ENCODE data around the gene MGME1. TPM values are rescaled to one million over a fixed set of nuclear protein-coding genes. Genes with fewer than 3 reads are reported as not detected.
A peak's percentile ranks its signal among the peaks of the same experiment; 100 is the strongest.

The MGME1 gene
- total RNA-seq, 2 donors from 2014 or later: 31.9 to 33.9 TPM

DNA sequence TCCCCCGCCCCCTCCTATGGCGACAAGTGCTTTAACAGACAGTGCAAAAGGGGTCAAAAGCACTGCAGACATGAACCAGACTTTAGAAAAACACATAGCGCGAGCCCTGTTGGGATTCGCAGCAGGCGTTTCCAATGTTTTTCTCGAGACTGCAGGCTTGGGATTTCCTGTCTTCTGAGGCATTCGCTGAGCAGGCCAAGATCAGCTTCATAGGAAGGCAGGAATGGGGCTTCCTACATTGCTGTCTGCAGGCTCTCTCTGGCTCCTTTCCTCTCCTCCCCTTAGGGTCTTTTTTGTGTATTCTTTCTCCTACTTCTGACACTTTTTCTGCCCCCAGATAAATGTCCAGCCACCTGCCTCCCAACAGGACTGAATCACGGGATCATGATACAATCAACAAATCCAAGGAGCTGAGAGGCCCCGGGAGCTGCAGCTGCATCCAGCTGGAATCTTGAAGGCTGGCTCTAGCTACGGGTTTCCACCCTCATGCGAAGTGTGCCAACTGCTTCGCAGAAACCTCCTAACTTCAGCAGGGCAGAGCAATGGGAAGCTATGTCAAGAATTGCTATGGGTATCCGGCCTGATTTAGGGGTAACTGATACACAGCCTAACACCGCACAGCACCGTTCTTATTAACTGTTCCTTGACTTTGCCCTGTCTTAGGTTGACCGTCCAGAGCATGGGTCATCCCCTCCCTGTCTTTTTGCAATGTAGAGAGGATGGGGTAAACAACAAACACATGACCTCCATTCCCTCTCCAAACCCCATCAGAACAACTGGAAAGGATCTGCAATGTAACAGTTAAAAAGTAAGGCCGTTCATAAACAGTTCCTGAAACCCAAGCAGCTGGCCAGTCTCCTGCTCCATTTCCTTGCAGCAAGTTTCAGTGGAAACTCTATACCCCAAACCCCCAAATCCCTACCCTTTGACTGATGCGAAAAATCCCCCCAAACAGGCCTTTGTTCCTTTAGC lies 31.8 kb upstream of the MGME1 start:
- H3K36me3 Mint-ChIP-seq: peaks cover 0 to 8% of the 10 kb centered on the region in 2 donors
- H3K27ac Mint-ChIP-seq: no peak overlapping the region
- H3K9me3 Mint-ChIP-seq: no peaks in the 10 kb centered on the region
- DNase-seq (ENCODE audit: low spot score in 2 of 2) (no peak), ATAC-seq (no peak)

DNA sequence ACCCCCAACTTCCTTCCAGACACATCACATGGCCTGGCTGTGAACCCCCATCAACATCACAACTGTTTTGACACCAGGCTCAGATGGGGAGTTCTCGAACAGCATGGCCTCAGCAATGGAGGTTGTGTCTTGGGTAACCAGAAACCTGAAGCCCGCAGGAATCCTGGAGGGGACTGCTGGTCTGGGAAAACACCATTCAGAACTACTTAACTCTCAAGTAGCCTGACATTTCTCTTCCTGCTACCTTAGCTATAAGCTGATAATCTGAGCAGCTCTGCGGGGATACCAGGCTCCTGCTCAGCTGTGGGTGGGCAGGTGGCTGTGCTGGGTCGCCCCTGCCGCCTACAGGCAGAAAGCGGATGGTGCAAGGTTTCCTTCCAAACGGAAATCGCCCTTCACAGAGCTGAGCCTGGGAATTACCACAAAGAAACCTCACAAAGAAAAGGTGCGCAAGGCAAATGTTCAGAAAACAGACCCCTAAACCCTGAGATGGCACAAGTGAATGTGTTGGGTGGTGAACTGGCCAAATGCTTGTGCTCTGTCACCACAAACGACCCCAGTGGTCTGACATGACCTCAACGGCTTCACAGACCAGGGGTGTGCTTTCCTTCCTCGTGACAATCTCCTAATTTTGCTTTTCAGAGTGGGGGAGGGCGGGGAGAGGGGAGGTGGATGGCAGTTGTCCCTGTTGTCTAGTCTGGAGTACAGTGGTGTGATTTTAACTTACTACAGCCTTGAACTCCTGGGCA lies 29.8 kb upstream of the MGME1 start:
- H3K36me3 Mint-ChIP-seq: peaks cover 6 to 28% of the 10 kb centered on the region in 2 donors
- H3K27ac Mint-ChIP-seq: peak overlapping the region in 1 of 2 donors; percentile 89
- ATAC-seq (peak; percentile 79), DNase-seq (ENCODE audit: low spot score in 2 of 2) (peak in 1 of 2 donors; percentile 50)
- H3K9me3 Mint-ChIP-seq: no peaks in the 10 kb centered on the region

DNA sequence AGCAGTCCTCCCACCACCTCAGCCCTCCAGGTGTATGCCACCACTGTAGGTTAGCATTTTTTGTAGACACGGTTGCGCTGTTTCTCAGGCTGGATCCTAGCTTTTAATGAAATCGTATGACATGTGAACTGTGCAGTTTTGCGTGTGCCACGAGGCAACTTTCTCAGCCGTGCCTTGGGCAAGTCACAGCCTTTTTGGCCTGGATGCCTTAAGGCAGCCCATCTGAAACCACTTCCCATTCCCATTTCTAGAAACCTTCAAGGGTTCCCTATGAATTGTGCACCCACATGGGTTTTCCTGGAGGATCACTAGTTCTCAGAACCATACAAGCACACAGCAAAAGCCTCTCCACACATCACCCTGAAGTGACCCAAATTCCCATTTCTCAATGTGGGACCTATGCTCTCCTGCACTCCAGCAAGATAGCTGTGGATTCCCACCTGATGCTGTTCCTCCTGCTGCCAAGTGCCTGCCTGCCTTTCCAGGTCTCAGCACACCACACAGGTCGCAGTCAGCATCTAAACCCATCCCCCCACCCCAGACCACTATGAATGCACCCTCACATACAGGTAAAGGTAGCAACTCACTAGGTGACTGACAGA lies 29.1 kb upstream of the MGME1 start:
- DNase-seq (ENCODE audit: low spot score in 2 of 2) (no peak), ATAC-seq (peak; percentile 4 to 7)
- Mint-ChIP-seq H3K27ac (no peak overlapping the region), H3K9me3 (no peaks in the 10 kb centered on the region), H3K36me3 (peaks cover 8 to 31% of the 10 kb centered on the region in 2 donors)

DNA sequence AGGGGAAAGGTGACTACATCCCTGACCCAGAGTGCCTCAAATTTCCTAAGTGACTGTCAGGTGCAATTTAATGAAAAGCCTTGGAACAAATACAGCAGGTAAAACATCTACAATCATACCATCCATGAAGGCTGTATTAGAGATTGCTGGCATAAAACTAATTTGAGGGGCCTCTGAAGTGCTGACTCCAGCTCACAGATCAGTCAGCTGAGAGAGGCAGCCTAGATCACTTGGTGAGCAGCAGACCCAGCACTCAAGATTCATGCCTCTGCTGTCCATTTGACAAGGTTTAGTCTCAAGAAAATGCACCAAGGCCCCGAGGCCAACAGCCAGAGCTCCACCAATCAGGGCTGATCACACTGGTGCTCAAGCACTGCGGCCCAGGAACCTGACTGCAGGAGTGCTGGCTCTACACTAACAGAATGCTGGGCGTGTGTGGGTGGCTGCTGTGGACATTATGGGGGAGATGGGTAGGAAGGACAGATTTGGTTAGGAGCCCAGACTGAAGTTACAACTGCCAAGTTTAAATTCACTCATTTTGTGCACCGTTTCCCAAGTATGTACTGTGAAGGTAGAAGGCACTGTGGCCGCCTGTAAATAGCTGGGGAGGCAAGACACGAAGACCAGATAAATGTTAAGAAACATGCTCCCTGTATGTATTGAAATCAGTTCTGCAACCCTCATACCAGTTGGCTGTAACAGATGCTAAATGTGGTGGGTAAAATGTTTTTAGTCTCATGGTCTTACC lies 28.4 kb upstream of the MGME1 start:
- Mint-ChIP-seq H3K36me3 (peaks cover 13 to 38% of the 10 kb centered on the region in 2 donors), H3K9me3 (no peaks in the 10 kb centered on the region), H3K27ac (no peak overlapping the region)
- ATAC-seq (no peak), DNase-seq (ENCODE audit: low spot score in 2 of 2) (no peak)

DNA sequence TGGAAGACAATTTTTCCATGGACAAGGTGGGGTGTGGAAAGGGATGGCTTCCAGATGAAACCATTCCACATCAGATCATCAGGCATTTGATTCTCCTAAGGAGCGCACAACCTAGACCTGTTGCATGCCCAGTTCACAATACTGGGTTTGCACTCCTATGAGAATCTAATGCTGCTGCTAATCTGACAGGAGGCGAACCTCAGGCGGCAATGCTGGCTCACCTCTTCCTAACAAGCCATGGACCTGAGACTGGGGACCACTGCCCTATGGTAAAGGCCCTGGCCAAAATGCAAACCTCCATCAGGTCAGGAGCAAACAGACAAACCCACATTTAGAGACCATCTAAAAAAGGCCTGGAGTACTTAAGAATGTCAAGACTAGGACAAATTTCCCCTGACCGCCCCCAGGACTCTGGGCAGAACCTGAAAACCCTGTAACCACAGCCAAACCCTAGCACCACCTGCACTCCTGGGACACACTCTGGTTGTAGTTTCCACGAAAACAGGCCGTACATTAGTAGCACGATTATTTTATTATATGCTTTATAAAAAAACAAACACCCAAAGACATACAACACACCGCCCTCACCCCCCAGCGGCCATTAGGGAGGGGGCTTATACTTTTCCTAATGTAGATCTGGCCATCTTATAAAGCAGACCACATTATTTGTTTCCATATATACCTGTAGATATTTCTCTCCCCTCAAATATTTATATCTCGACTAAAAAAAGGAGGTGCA lies 27.6 kb upstream of the MGME1 start:
- no peaks in the 10 kb centered on the region for H3K9me3 Mint-ChIP-seq
- DNase-seq (ENCODE audit: low spot score in 2 of 2) (no peak), ATAC-seq (no peak)
- H3K36me3 Mint-ChIP-seq: peaks cover 13 to 43% of the 10 kb centered on the region in 2 donors
- H3K27ac Mint-ChIP-seq: no peak overlapping the region

DNA sequence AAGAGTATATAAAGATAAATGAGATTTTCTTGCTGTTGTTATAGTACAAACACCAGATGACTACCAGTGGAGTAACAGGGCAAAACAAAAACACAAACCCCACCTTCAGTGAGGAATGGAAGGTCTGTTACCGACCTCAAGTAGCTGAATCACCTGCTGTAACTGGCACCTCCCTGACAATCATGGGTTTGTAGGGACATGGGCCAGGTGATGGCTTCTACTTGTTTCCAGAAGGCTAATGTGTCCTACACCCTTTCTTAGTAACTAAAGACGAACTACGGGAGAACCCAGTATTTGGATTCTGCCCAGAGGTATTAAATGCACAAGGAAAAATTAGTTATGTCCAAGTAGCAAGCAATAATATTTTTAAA lies 27.0 kb upstream of the MGME1 start:
- ATAC-seq: no peak
- H3K27ac Mint-ChIP-seq: no peak overlapping the region
- peaks cover 13 to 49% of the 10 kb centered on the region in 2 donors for H3K36me3 Mint-ChIP-seq
- H3K9me3 Mint-ChIP-seq: no peaks in the 10 kb centered on the region
- DNase-seq (ENCODE audit: low spot score in 2 of 2): no peak

DNA sequence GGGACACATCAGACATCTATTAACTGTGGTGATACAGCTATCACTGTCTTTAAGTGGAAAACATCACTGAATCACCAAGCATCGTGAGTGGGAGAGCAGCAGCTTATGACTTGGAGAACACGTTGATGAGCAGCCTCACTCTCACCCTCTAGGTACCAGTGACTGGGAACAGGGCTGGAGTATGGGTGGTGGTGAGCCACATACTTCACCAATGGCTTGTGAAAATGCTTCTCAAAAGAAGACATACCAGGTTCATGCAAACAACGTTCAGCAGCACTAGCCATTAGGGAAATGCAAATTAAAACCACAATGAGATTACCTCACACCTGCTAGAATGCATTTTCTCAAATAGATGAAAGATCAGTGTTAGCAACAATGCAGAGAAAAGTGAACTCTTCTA lies 25.5 kb upstream of the MGME1 start:
- no peak for DNase-seq (ENCODE audit: low spot score in 2 of 2)
- Mint-ChIP-seq H3K9me3 (no peaks in the 10 kb centered on the region), H3K36me3 (peaks cover 14 to 57% of the 10 kb centered on the region in 2 donors), H3K27ac (no peak overlapping the region)
- no peak for ATAC-seq

DNA sequence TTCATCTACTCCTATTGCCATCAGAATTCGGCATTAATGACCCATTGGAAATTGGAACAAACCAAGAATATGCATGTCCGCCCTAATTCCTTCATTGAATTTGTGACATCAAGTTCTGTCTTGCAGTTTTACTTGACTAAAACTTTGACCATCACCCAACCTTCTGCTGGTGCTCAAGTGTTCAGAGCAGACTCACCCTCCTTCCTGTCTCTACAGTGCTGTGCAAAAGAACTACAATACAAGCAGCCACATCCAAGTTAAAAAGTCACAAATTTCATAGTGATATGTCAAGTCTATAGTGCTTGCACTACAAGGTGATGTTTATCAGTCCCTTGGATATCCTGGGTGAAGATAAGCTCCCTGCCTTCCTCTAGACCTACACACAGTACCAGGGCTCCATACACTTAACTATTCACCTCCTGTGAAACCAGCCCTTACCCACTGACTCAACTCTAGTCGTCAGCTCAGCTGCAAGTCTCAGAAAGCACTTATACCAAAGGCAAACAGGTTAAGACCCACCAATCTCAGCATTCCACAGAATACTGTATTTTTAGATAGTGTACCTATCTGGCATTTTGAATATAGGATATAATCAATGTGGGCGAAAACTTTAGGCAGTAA lies 23.9 kb upstream of the MGME1 start:
- no peaks in the 10 kb centered on the region for H3K9me3 Mint-ChIP-seq
- DNase-seq (ENCODE audit: low spot score in 2 of 2) (no peak), ATAC-seq (no peak)
- no peak overlapping the region for H3K27ac Mint-ChIP-seq
- peaks cover 24 to 61% of the 10 kb centered on the region in 2 donors for H3K36me3 Mint-ChIP-seq

DNA sequence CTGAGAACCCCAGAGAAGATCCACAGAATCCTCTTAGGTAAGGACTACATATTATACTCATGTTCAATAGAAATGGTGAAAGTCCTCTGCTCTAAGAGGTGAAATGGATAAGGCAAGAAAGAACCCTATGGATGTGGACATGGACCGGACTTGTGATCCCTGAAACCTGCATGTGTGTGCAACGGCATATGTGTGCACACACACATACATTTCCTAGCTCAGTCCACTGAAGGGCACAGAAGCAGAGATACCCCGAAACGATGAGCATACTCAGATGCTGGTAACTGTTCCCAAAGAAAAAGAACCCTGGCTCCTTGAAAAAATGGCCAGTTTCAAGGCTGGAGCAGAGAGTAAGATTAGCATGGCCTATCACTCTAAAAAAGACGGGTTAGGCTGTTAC lies 22.8 kb upstream of the MGME1 start:
- no peak overlapping the region for H3K27ac Mint-ChIP-seq
- ATAC-seq: no peak
- peaks cover 24 to 61% of the 10 kb centered on the region in 2 donors for H3K36me3 Mint-ChIP-seq
- H3K9me3 Mint-ChIP-seq: no peaks in the 10 kb centered on the region
- DNase-seq (ENCODE audit: low spot score in 2 of 2): no peak

DNA sequence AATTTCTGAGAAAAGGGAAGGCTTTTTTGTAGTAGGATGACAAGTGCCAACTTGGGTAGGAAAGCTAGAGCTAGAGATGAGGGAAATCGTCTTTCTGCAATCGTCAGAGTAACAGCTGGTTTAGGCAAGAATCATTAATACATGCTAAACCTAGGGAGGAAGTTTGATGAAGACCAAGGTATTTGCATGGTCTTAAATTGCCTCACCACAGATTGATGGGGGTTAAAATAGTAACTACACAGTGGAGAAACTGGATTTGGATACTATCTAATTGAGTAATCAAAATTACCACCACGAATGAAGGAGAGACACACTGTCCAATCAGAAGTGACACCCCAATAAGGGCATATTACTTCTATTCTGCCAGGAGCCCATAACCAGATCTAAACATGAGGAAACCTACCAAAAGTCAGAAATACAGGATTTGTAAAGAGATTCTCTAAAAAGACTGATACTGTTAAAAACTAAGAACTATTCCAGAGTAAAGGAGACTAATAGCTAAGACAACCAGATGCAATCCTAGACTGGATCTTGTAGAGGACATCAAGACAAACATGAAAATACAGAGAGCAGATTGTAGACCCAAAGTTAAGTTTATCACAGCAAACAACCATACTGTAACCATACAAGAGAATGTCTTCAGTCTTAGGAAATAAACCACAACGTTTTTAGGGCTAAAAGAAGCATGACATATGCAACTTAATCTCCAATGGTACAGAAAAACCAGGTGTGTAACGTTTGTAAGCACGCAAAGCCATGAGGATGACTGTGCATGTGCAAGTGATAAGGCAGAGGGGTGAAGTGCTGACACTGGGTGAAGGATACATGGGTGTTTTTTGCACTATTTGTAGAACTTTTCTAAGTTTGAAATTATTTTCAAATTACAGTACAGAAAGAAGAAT lies 22.0 kb upstream of the MGME1 start:
- Mint-ChIP-seq H3K9me3 (no peaks in the 10 kb centered on the region), H3K36me3 (peaks cover 24 to 56% of the 10 kb centered on the region in 2 donors), H3K27ac (no peak overlapping the region)
- no peak for DNase-seq (ENCODE audit: low spot score in 2 of 2)
- ATAC-seq: no peak

DNA sequence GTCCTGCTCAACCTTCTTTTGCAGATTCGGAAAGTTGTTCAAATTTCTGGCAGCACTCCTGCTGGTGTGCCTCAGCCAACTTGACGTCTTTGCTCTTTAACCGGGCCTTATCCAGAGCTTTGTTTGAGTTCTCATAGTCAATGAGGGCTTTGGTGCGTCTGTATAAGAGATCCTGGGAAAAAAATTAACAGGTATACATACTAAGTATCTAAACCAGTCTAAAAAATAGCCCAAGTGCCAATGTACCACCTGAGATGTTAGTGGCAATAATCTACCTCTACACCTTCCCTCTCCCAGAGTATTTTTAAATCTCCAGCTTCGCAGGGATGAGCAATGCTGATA lies 21.4 kb upstream of the MGME1 start:
- no peak for ATAC-seq
- DNase-seq (ENCODE audit: low spot score in 2 of 2): no peak
- Mint-ChIP-seq H3K9me3 (no peaks in the 10 kb centered on the region), H3K27ac (no peak overlapping the region), H3K36me3 (peaks cover 24 to 53% of the 10 kb centered on the region in 2 donors)

DNA sequence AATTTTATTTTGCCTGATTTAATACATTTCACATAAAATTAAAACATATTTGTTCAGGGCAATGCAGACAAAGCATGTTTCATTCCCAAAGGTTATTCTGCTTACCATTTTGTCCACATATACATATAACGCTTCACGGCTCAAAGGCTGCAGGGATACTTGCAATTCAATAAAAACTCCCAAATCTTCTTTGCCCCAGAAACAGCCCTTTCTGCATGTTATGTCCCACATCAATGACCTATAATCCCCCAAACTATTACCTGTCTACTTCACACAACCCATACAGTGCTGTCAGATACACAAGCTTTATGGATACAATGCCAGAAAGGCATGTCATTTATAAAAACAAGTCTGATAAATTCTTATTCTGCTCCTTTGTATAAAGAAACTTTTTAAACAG lies 20.4 kb upstream of the MGME1 start:
- Mint-ChIP-seq H3K36me3 (peaks cover 19 to 52% of the 10 kb centered on the region in 2 donors), H3K27ac (peak overlapping the region in 1 of 2 donors; percentile 65), H3K9me3 (no peaks in the 10 kb centered on the region)
- no peak for ATAC-seq
- no peak for DNase-seq (ENCODE audit: low spot score in 2 of 2)

DNA sequence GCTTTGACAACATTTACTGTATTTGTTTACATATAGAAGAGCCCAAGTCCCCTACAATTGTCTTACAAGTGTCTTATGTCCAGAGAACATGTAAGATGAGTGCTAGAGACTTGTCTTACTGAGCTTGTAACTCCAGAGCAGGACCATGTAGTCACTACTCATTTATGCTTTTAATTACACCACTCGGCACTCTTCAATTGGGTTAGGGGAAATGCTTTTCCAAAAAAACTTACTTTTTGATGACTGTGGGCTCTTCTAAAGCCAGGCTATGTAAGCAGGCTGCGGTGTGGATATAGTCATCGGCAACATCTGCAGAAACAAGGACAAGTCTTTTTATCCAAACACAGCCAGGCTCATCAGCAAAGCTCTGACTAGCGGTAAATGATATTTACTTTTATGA lies 18.9 kb upstream of the MGME1 start:
- ATAC-seq (no peak), DNase-seq (ENCODE audit: low spot score in 2 of 2) (no peak)
- H3K36me3 Mint-ChIP-seq: peaks cover 24 to 53% of the 10 kb centered on the region in 2 donors

DNA sequence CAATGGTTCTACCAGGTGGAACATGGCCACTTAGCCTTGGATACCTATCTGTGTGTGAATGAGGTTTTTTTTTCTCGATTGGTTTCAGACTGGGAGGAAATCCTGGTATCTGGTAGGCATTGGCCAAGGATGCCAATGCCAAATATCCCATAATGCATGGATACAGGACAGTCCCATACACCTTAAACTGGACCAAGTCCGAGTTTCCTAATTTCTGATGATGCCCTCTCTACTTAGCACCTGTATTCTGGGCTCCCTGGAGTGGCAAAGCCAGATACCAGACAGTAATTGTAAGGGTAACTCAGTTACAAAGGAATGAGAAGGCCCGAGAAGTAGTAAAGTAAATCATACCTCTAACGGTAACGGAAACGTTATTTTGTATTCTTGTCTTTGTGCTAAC lies 18.1 kb upstream of the MGME1 start:
- H3K36me3 Mint-ChIP-seq: peaks cover 21 to 53% of the 10 kb centered on the region in 2 donors
- no peak for ATAC-seq
- H3K27ac Mint-ChIP-seq: no peak overlapping the region
- DNase-seq (ENCODE audit: low spot score in 2 of 2): no peak
- no peaks in the 10 kb centered on the region for H3K9me3 Mint-ChIP-seq

More for the DNA sequence above, 18.9 kb upstream of the MGME1 start:
- Mint-ChIP-seq H3K27ac (no peak overlapping the region), H3K9me3 (no peaks in the 10 kb centered on the region)

DNA sequence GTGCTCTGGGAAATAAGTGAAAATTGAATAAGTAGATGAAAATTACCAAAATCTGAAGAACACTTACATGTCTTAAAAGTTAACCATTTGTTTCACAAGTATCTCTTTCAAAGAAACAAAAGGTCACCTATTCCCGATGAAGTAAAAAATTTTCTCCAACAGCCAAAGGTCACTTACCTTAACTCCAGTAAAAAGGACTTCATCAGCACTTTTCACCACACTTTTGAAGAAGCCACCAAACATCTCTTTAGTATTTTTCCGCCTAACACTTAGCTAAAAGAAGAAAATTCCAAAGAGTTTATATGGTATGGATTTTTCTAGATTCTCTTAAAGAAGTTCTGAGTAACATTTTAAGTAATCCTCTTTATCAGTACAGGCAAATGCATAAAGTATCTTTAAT lies 17.5 kb upstream of the MGME1 start:
- H3K36me3 Mint-ChIP-seq: peaks cover 21 to 55% of the 10 kb centered on the region in 2 donors
- peak overlapping the region in 1 of 2 donors; percentile 50 for H3K27ac Mint-ChIP-seq
- ATAC-seq: no peak

More for the DNA sequence above, 17.5 kb upstream of the MGME1 start:
- no peaks in the 10 kb centered on the region for H3K9me3 Mint-ChIP-seq
- no peak for DNase-seq (ENCODE audit: low spot score in 2 of 2)
